HL-60 (cell line): Measurements from ENCODE around the gene BMP2K.
A peak's percentile ranks its signal among the peaks of the same experiment; 100 is the strongest.

ENCODE experiments used
- DNase-seq, 2 experiments: peaks; one replicate each; pipeline ENCODE4 v3.0.0-alpha.2; 2010 to 2020; ENCODE audit warnings: low read depth in 1 of 2, low spot score in 1 of 2
- H3K27ac ChIP-seq: fragments of 250-450 bp; sonication (Bioruptor Pico); replicated peaks from 2 replicates; pipeline ENCODE4 v1.5.1; 2020; ENCODE audit warnings: mild to moderate bottlenecking, moderate library complexity
- H3K27me3 ChIP-seq: fragments of 250-450 bp; sonication (Bioruptor Pico); 2 replicates; pipeline ENCODE4 v1.5.1; 2021; ENCODE audit warnings: mild to moderate bottlenecking, moderate library complexity; ENCODE audit not compliant: insufficient read depth, poor library complexity, severe bottlenecking
- H3K4me3 ChIP-seq: replicated peaks from 2 replicates; pipeline ENCODE4 v1.5.1; 2011; ENCODE audit warnings: mild to moderate bottlenecking, control low read depth, low read length; ENCODE audit not compliant: insufficient read depth
- GABPA ChIP-seq: IDR thresholded peaks from 2 replicates; pipeline ENCODE4 v1.6.1; 2012; ENCODE audit warnings: low read depth
- POLR2AphosphoS5 ChIP-seq: IDR thresholded peaks from 2 replicates; pipeline ENCODE4 v1.6.1; 2012; ENCODE audit warnings: low read depth
- SPI1 ChIP-seq: IDR thresholded peaks from 2 replicates; pipeline ENCODE4 v1.6.1; 2012; ENCODE audit warnings: low read depth, mild to moderate bottlenecking, borderline replicate concordance
- TF ChIP-seq, protein P1 (sequence below): IDR thresholded peaks from 2 replicates; pipeline ENCODE4 v1.6.1; 2012; ENCODE audit warnings: low read depth; ENCODE audit not compliant: insufficient replicate concordance
- TF ChIP-seq, protein P2 (sequence below): IDR thresholded peaks from one replicate; pipeline ENCODE4 v1.5.1; 2011; ENCODE audit warnings: low read length, control low read depth, inconsistent platforms; ENCODE audit not compliant: insufficient read depth

The BMP2K gene

DNA sequence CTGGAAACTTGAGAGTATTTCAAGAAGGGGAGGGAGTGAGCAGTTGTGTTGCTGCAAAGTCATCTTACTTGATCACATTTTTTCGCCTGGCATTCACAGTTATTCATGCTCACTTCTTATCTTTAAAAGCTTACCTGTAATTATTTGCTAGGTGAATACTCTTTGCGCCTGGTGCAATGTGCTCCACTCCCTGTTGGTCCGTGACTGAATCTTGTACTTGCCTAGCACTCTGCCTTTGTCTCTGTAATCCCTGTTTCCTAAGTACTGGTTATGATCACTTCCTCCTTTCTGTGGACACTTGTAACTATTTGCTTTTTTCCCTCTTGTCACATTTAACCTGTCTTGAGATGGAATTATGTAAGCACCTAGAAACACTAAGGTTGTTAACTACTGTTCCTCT lies 5.8 kb downstream of the BMP2K start:
- DNase-seq: peak; percentile 31 to 37
- TF ChIP-seq POLR2AphosphoS5 (no peak), GABPA (no peak), SPI1 (peak; percentile 92)
- TF ChIP-seq, protein P1, sequence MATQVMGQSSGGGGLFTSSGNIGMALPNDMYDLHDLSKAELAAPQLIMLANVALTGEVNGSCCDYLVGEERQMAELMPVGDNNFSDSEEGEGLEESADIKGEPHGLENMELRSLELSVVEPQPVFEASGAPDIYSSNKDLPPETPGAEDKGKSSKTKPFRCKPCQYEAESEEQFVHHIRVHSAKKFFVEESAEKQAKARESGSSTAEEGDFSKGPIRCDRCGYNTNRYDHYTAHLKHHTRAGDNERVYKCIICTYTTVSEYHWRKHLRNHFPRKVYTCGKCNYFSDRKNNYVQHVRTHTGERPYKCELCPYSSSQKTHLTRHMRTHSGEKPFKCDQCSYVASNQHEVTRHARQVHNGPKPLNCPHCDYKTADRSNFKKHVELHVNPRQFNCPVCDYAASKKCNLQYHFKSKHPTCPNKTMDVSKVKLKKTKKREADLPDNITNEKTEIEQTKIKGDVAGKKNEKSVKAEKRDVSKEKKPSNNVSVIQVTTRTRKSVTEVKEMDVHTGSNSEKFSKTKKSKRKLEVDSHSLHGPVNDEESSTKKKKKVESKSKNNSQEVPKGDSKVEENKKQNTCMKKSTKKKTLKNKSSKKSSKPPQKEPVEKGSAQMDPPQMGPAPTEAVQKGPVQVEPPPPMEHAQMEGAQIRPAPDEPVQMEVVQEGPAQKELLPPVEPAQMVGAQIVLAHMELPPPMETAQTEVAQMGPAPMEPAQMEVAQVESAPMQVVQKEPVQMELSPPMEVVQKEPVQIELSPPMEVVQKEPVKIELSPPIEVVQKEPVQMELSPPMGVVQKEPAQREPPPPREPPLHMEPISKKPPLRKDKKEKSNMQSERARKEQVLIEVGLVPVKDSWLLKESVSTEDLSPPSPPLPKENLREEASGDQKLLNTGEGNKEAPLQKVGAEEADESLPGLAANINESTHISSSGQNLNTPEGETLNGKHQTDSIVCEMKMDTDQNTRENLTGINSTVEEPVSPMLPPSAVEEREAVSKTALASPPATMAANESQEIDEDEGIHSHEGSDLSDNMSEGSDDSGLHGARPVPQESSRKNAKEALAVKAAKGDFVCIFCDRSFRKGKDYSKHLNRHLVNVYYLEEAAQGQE: no peak
- Histone ChIP-seq H3K4me3 (no peak overlapping the region), H3K27ac (peak overlapping the region; percentile 38), H3K27me3 (no peaks in the 10 kb centered on the region)

DNA sequence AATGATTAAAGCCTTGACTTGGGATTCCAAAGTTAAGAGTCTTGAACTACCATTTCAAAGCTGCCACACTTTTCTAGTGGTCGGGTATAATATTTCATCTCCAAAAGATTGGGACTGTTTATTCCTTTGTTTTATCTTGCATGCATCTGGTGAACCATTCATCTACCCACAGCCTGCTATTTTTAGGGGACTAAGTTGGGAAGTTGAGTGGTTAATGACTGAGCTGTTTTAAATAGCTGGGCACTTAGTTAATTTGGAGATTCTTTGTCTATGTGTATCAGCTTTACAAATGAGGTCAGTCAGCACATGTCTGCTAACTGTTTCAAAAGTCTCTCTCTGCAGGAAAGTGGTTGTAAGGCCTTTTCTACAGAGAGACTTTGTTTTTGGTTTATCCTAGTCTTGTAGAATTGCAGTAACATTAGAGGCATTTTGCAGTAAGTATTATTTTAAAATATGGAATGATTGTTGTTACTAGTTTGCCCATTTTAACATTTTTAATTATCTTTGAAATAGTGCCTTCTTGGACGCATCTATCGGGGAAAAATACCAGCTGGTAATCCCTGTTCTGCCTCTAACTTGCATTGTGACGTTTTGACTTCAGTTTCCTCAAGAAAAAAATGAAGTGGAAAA lies 8.2 kb downstream of the BMP2K start:
- H3K4me3 ChIP-seq: no peak overlapping the region
- TF ChIP-seq GABPA: no peak
- TF ChIP-seq POLR2AphosphoS5: no peak
- no peak for TF ChIP-seq SPI1
- TF ChIP-seq, protein P1: no peak
- TF ChIP-seq, protein P2, sequence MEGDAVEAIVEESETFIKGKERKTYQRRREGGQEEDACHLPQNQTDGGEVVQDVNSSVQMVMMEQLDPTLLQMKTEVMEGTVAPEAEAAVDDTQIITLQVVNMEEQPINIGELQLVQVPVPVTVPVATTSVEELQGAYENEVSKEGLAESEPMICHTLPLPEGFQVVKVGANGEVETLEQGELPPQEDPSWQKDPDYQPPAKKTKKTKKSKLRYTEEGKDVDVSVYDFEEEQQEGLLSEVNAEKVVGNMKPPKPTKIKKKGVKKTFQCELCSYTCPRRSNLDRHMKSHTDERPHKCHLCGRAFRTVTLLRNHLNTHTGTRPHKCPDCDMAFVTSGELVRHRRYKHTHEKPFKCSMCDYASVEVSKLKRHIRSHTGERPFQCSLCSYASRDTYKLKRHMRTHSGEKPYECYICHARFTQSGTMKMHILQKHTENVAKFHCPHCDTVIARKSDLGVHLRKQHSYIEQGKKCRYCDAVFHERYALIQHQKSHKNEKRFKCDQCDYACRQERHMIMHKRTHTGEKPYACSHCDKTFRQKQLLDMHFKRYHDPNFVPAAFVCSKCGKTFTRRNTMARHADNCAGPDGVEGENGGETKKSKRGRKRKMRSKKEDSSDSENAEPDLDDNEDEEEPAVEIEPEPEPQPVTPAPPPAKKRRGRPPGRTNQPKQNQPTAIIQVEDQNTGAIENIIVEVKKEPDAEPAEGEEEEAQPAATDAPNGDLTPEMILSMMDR: no peak
- H3K27ac ChIP-seq: 0 out of 2 replicates have a peak overlapping the region, but pooled peaks have one; percentile 8
- no peak for DNase-seq
- no peaks in the 10 kb centered on the region for H3K27me3 ChIP-seq

DNA sequence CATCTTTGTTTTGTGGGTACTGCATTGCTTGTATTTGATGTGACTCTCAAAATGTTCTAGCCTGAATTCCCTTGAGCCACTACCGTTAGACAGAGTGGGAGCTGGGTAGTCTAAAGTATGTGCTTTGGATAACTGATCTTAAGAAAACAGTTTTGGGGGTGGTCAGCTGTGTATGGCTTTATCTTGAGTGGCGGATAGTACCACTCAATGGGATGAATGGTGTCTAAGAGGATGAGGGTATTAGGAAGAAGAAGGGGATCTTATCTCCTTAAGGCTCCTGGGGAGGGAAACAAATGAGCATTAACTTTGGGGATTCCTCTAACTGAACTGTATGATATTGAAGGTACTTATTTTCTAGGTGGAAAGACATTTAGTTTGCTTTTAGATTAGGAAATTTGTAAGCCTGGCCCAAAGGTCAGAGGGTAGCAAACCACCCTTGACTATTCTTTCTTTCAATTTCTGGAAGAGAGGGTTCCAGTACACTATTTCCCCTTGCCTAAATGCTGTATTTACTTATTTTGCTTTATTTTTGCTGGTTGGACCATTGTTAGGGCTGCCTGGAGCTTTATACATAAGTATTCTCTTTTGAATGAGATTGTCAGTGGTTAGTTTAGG lies 11.3 kb downstream of the BMP2K start:
- DNase-seq: no peak
- Histone ChIP-seq H3K27ac (no peak overlapping the region), H3K4me3 (no peak overlapping the region), H3K27me3 (no peaks in the 10 kb centered on the region)
- TF ChIP-seq, protein P2: no peak
- TF ChIP-seq, protein P1: no peak
- TF ChIP-seq POLR2AphosphoS5 (no peak), SPI1 (no peak), GABPA (no peak)
